Osteocyte (in vitro differentiated cells): ENCODE data around the gene CCR7. TPM values are rescaled to one million over a fixed set of nuclear protein-coding genes. Genes with fewer than 3 reads are reported as not detected.
A peak's percentile ranks its signal among the peaks of the same experiment; 100 is the strongest.

Experiments used
- DNase-seq: peaks from one replicate; pipeline ENCODE4 v3.0.0; 2021; ENCODE audit warnings: mixed read lengths; ENCODE audit not compliant: unreplicated experiment; ENCODE audit errors: extremely low spot score
- H3K27ac Mint-ChIP-seq: one replicate; pipeline ENCODE4 v1.8.0; 2021; ENCODE audit warnings: mild to moderate bottlenecking, mixed read lengths; ENCODE audit not compliant: unreplicated experiment
- H3K27me3 Mint-ChIP-seq: one replicate; pipeline ENCODE4 v1.8.0; 2021; ENCODE audit warnings: mixed read lengths; ENCODE audit not compliant: unreplicated experiment
- H3K36me3 Mint-ChIP-seq: one replicate; pipeline ENCODE4 v1.8.0; 2021; ENCODE audit warnings: mixed read lengths; ENCODE audit not compliant: unreplicated experiment
- H3K4me1 Mint-ChIP-seq: one replicate; pipeline ENCODE4 v1.8.0; 2021; ENCODE audit warnings: mixed read lengths; ENCODE audit not compliant: unreplicated experiment
- H3K4me3 Mint-ChIP-seq: one replicate; pipeline ENCODE4 v1.8.0; 2021; ENCODE audit warnings: mild to moderate bottlenecking, moderate library complexity, mixed read lengths; ENCODE audit not compliant: unreplicated experiment
- H3K9me3 Mint-ChIP-seq: one replicate; pipeline ENCODE4 v1.8.0; 2021; ENCODE audit warnings: mixed read lengths; ENCODE audit not compliant: unreplicated experiment
- total RNA-seq: library from RNA; stranded (reverse); gene quantifications from 2 replicates; pipeline ENCODE4 v1.2.1, GENCODE V29; 2021
- TF ChIP-seq, protein P1 (sequence below): fragments of 200-600 bp; sonication (generic); IDR thresholded peaks from 2 replicates; pipeline ENCODE4 v1.5.0; 2021; ENCODE audit warnings: antibody characterized with exemption, mild to moderate bottlenecking, moderate library complexity

Gene CCR7
- total RNA-seq, 1 donor from 2014 or later = not detected

DNA sequence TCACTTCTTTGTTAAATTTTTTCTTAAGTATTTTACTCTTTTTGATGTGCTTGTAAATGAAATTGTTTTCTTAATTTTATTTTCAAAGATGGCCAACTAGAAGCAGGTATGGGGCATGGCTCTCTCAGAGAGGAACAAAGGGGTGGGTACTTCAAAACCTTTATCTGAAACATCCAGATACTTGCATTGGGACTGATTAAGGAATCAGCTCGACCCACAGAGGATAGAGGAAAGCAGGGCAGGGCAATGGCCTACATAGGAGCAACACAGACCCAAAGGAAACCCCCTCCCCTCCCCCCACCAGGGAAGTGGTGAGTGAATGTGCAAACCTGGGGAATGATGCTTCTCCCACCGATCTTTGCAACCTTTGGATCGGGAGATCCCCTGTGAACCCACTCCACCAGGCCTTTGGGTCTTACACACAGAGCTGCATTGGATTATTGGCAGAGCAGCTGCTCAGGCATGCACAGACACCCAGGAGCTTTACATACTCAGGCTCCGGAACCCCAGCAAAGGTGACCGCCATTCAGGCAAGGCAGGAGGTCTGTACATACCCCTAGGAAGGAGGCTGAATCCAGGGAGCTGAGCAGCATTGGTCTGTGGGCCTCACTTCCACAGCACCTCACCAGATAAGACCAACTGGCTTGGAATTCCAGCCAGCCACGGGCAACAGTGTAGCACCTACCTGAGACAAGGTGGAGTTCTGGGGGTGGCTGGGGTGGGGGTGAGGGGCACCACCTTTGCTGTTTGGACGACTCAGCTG is 3.0 kb upstream of the CCR7 start:
- no peak for DNase-seq
- Mint-ChIP-seq H3K27me3 (peaks cover 55% of the 10 kb centered on the region), H3K27ac (no peak overlapping the region), H3K4me3 (no peak overlapping the region), H3K36me3 (no peaks in the 10 kb centered on the region), H3K9me3 (peaks cover 23% of the 10 kb centered on the region), H3K4me1 (no peaks in the 10 kb centered on the region)
- TF ChIP-seq, protein P1, sequence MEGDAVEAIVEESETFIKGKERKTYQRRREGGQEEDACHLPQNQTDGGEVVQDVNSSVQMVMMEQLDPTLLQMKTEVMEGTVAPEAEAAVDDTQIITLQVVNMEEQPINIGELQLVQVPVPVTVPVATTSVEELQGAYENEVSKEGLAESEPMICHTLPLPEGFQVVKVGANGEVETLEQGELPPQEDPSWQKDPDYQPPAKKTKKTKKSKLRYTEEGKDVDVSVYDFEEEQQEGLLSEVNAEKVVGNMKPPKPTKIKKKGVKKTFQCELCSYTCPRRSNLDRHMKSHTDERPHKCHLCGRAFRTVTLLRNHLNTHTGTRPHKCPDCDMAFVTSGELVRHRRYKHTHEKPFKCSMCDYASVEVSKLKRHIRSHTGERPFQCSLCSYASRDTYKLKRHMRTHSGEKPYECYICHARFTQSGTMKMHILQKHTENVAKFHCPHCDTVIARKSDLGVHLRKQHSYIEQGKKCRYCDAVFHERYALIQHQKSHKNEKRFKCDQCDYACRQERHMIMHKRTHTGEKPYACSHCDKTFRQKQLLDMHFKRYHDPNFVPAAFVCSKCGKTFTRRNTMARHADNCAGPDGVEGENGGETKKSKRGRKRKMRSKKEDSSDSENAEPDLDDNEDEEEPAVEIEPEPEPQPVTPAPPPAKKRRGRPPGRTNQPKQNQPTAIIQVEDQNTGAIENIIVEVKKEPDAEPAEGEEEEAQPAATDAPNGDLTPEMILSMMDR = no peak

DNA sequence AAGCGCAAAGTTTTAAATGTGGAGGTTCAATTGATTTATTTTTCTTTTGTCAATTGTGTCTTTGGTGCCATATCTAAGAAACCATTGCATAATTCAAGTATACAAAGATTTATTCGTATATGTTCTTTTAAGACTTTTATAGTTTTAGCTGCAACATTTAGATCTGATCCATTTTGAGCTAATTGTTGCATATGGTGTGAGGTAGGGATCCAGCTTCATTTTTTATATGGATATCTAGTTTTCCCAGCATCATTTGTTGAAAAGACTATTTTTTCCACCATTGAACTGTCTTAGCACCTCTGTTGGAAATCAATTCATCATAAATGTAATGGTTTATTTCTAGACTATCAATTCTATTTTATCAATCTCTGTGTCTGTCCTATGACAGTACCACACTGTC is 2.1 kb upstream of the CCR7 start:
- Mint-ChIP-seq H3K36me3 (no peaks in the 10 kb centered on the region), H3K9me3 (peaks cover 20% of the 10 kb centered on the region), H3K27ac (no peak overlapping the region), H3K4me1 (no peaks in the 10 kb centered on the region), H3K27me3 (peaks cover 54% of the 10 kb centered on the region), H3K4me3 (no peak overlapping the region)
- no peak for DNase-seq
- TF ChIP-seq, protein P1 = no peak

DNA sequence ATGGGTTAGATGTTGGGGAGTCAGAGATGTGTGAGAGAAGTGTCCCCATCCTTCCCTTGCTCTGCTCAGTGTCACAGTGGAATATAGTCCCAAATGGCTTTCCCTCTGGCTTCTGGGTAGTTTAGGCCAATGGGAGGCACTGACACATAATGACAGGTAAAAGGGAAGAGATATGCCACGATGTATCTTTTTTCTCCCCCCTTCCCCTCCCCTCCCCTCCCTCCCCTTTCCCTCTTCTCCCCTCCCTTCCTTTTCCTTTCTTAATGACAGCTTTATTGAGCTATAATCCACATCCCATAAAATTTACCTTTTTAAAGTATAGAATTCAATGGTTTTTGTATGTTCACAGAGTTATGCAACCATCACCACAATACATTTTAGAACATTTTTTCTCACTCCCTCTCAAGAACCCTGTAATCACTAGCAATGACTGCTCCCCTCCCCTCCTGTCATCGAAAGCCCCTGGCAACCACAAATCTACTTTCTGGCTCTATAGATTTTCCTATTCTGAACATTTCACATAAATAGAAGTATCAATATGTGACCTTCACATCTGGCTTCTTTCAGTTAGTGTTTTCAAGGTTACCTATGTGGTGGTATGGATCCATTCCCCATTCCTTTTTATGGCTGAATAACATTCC is 617 bp upstream of the CCR7 start:
- H3K4me3 Mint-ChIP-seq = no peak overlapping the region

DNA sequence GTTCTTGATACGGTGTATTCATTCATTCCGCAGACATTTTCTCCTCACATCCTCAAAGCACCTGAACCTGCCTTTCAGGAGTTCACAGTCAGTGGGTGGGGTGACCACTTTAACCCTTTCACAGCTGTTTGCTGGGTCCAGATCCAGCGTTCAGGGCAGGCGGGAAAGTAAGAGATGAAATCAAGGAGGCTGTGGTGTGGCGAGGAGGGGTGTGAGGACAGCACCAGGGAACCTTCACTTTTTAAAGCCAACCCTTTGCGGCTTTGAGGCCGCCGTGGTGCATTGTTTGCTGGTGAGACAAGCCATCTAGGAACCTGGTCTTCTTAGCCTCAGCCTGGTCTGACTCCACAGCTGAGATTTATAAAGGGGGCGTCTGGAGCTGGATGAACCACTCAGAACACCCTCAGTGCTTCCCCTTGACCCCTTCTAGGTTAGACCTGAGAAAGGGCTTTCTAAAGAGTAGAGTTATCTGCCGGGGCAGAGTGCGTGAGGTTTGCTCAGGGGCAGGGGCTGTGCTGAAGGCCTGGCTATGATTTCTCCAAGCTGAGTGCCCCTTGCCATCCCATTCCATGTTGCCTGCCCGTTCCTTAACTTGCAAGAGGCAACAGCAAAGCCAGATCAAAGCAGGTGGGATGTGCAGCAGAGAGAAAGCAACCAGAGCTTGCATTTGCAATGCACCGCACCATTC is 933 bp downstream of the CCR7 start:
- no peak overlapping the region for H3K27ac Mint-ChIP-seq
- peaks cover 26% of the 10 kb centered on the region for H3K27me3 Mint-ChIP-seq
- peaks cover 3% of the 10 kb centered on the region for H3K9me3 Mint-ChIP-seq

More for the DNA sequence above, 617 bp upstream of the CCR7 start:
- TF ChIP-seq, protein P1 = no peak
- no peaks in the 10 kb centered on the region for H3K36me3 Mint-ChIP-seq
- H3K9me3 Mint-ChIP-seq = peaks cover 10% of the 10 kb centered on the region
- DNase-seq = no peak
- H3K27me3 Mint-ChIP-seq = peaks cover 40% of the 10 kb centered on the region
- H3K27ac Mint-ChIP-seq = no peak overlapping the region
- peaks cover 3% of the 10 kb centered on the region for H3K4me1 Mint-ChIP-seq

More for the DNA sequence above, 933 bp downstream of the CCR7 start:
- peaks cover 17% of the 10 kb centered on the region for H3K4me1 Mint-ChIP-seq
- no peak overlapping the region for H3K4me3 Mint-ChIP-seq
- H3K36me3 Mint-ChIP-seq = no peaks in the 10 kb centered on the region
- TF ChIP-seq, protein P1 = no peak
- DNase-seq = peak; percentile 65
